K562 (cell line): Measurements from ENCODE around the gene BCAN. TPM values are rescaled to one million over a fixed set of nuclear protein-coding genes. Genes with fewer than 3 reads are reported as not detected.
A peak's percentile ranks its signal among the peaks of the same experiment; 100 is the strongest.

Experiments
- BACH1 ChIP-seq: fragments of 200-800 bp; sonication (Bioruptor generic); IDR thresholded peaks from 2 replicates; pipeline ENCODE4 v1.6.1; 2016; ENCODE audit warnings: missing genetic modification characterization, missing compliant biosample characterization
- BRD9 ChIP-seq: fragments of 450-650 bp; IDR thresholded peaks from 2 replicates; pipeline ENCODE4 v1.6.1; 2018; ENCODE audit warnings: low read depth; ENCODE audit not compliant: partially characterized antibody
- DNMT1 ChIP-seq: fragments of 450-650 bp; IDR thresholded peaks from 2 replicates; pipeline ENCODE4 v1.6.1; 2016; ENCODE audit warnings: antibody characterized with exemption, mild to moderate bottlenecking
- EGR1 ChIP-seq: fragments of 450-650 bp; conservative IDR thresholded peaks from 2 replicates; pipeline ENCODE4 v1.6.1; 2017; ENCODE audit warnings: mild to moderate bottlenecking
- ELF1 ChIP-seq: fragments of 200-800 bp; sonication (Bioruptor generic); IDR thresholded peaks from 2 replicates; pipeline ENCODE4 v1.6.1; 2016; ENCODE audit warnings: missing genetic modification characterization, missing compliant biosample characterization
- ERF ChIP-seq: fragments of 450-650 bp; formaldehyde crosslinking; IDR thresholded peaks from 2 replicates; pipeline ENCODE4 v1.4.0; 2020; ENCODE audit warnings: mild to moderate bottlenecking, mixed read lengths
- ZNF23 ChIP-seq: fragments of 250-450 bp; sonication (Bioruptor Pico); IDR thresholded peaks from 2 replicates; pipeline ENCODE4 v1.4.0; 2020; ENCODE audit warnings: mild to moderate bottlenecking
- ZNF589 ChIP-seq: fragments of 200-800 bp; sonication (Bioruptor generic); IDR thresholded peaks from 2 replicates; pipeline ENCODE4 v1.6.1; 2016; ENCODE audit warnings: low read depth, missing genetic modification characterization, missing compliant biosample characterization
- polyA plus RNA-seq, 8 experiments: library from polyadenylated mRNA; depleted of rRNA in 4 of 8; stranded (reverse) in 5 of 8; unstranded in 3 of 8; fragments of >200 nt; fragmentation: Nextera tagmentation in 2 of 8; fragmentation: Illumina TruSeq in 1 of 8; extraction: Ambion mirVana in 2 of 8; extraction: Trizol in 1 of 8; gene quantifications; 2 replicates each; pipeline versions ENCODE4 v1.2.1 to v1.2.3, GENCODE V29; 2011 to 2014; ENCODE audit warnings: inconsistent platforms in 1 of 8, missing spikeins in 1 of 8
- total RNA-seq, 7 experiments: library from RNA; depleted of rRNA in 6 of 7; stranded (reverse); fragments of >200 nt in 6 of 7; fragmentation: Illumina TruSeq in 2 of 7; extraction: Trizol in 2 of 7; gene quantifications; 2 replicates each; pipeline versions ENCODE4 v1.2.1 to v1.2.3, GENCODE V29; 2011 to 2021; ENCODE audit warnings: low replicate concordance in 1 of 7
- TF ChIP-seq, protein P1 (sequence below), 2 experiments: fragments of 450-650 bp in 1 of 2; sonication (generic) in 1 of 2; formaldehyde crosslinking in 1 of 2; IDR thresholded peaks; 2 replicates each; pipeline versions ENCODE4 v1.7.1 to v1.9.0; 2016 to 2022; ENCODE audit warnings: inconsistent platforms in 1 of 2, mild to moderate bottlenecking in 1 of 2, missing genetic modification reagents in 1 of 2
- TF ChIP-seq, protein P2 (sequence below): fragments of 250-450 bp; sonication (Bioruptor Pico); IDR thresholded peaks from 2 replicates; pipeline ENCODE4 v1.5.0; 2021
- TF ChIP-seq, protein P3 (sequence below): fragments of 250-450 bp; sonication (Bioruptor Pico); IDR thresholded peaks from 2 replicates; pipeline ENCODE4 v1.8.0; 2021; ENCODE audit warnings: moderate library complexity, mild to moderate bottlenecking, inconsistent platforms
- TF ChIP-seq, protein P4 (sequence below): fragments of 450-650 bp; IDR thresholded peaks from 2 replicates; pipeline ENCODE4 v1.6.1; 2016; ENCODE audit warnings: mild to moderate bottlenecking

BCAN gene
- total and polyA plus RNA-seq, 9 of the 15 experiments (the other 6 are each of a cell fraction or from before 2014, with no cell fraction given) = 0.04 to 0.33 (median 0.14) TPM; not detected in 5

DNA sequence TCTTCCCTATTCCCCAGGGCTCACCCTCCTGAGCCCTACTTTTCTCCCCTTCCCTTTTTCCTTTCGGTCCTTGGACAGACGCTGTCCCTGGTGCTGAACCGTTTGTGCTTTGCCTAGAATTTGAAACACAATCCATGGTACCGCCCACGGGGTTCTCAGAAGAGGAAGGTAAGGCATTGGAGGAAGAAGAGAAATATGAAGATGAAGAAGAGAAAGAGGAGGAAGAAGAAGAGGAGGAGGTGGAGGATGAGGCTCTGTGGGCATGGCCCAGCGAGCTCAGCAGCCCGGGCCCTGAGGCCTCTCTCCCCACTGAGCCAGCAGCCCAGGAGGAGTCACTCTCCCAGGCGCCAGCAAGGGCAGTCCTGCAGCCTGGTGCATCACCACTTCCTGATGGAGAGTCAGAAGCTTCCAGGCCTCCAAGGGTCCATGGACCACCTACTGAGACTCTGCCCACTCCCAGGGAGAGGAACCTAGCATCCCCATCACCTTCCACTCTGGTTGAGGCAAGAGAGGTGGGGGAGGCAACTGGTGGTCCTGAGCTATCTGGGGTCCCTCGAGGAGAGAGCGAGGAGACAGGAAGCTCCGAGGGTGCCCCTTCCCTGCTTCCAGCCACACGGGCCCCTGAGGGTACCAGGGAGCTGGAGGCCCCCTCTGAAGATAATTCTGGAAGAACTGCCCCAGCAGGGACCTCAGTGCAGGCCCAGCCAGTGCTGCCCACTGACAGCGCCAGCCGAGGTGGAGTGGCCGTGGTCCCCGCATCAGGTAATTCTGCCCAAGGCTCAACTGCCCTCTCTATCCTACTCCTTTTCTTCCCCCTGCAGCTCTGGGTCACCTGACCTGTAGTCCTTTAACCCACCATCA lies 10.4 kb downstream of the BCAN start (continued):
- TF ChIP-seq, protein P1, sequence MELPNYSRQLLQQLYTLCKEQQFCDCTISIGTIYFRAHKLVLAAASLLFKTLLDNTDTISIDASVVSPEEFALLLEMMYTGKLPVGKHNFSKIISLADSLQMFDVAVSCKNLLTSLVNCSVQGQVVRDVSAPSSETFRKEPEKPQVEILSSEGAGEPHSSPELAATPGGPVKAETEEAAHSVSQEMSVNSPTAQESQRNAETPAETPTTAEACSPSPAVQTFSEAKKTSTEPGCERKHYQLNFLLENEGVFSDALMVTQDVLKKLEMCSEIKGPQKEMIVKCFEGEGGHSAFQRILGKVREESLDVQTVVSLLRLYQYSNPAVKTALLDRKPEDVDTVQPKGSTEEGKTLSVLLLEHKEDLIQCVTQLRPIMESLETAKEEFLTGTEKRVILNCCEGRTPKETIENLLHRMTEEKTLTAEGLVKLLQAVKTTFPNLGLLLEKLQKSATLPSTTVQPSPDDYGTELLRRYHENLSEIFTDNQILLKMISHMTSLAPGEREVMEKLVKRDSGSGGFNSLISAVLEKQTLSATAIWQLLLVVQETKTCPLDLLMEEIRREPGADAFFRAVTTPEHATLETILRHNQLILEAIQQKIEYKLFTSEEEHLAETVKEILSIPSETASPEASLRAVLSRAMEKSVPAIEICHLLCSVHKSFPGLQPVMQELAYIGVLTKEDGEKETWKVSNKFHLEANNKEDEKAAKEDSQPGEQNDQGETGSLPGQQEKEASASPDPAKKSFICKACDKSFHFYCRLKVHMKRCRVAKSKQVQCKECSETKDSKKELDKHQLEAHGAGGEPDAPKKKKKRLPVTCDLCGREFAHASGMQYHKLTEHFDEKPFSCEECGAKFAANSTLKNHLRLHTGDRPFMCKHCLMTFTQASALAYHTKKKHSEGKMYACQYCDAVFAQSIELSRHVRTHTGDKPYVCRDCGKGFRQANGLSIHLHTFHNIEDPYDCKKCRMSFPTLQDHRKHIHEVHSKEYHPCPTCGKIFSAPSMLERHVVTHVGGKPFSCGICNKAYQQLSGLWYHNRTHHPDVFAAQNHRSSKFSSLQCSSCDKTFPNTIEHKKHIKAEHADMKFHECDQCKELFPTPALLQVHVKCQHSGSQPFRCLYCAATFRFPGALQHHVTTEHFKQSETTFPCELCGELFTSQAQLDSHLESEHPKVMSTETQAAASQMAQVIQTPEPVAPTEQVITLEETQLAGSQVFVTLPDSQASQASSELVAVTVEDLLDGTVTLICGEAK (IDR thresholded peaks at IDR 0.05) = no peak
- TF ChIP-seq, protein P1 (CRISPR knock-in tag; IDR thresholded peaks at IDR 0.05) = no peak
- TF ChIP-seq DNMT1 (no peak), ZNF23 (no peak), BACH1 (tag) (no peak), ERF (CRISPR knock-in tag) (no peak), BRD9 (no peak), ELF1 (tag) (no peak), ZNF589 (CRISPR knock-in tag) (no peak), EGR1 (peak; percentile 59)
- TF ChIP-seq, protein P2, sequence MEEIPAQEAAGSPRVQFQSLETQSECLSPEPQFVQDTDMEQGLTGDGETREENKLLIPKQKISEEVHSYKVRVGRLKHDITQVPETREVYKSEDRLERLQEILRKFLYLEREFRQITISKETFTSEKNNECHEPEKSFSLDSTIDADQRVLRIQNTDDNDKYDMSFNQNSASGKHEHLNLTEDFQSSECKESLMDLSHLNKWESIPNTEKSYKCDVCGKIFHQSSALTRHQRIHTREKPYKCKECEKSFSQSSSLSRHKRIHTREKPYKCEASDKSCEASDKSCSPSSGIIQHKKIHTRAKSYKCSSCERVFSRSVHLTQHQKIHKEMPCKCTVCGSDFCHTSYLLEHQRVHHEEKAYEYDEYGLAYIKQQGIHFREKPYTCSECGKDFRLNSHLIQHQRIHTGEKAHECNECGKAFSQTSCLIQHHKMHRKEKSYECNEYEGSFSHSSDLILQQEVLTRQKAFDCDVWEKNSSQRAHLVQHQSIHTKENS (CRISPR knock-in tag) = no peak
- TF ChIP-seq, protein P3, sequence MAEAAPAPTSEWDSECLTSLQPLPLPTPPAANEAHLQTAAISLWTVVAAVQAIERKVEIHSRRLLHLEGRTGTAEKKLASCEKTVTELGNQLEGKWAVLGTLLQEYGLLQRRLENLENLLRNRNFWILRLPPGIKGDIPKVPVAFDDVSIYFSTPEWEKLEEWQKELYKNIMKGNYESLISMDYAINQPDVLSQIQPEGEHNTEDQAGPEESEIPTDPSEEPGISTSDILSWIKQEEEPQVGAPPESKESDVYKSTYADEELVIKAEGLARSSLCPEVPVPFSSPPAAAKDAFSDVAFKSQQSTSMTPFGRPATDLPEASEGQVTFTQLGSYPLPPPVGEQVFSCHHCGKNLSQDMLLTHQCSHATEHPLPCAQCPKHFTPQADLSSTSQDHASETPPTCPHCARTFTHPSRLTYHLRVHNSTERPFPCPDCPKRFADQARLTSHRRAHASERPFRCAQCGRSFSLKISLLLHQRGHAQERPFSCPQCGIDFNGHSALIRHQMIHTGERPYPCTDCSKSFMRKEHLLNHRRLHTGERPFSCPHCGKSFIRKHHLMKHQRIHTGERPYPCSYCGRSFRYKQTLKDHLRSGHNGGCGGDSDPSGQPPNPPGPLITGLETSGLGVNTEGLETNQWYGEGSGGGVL (CRISPR knock-in tag) = no peak
- TF ChIP-seq, protein P4, sequence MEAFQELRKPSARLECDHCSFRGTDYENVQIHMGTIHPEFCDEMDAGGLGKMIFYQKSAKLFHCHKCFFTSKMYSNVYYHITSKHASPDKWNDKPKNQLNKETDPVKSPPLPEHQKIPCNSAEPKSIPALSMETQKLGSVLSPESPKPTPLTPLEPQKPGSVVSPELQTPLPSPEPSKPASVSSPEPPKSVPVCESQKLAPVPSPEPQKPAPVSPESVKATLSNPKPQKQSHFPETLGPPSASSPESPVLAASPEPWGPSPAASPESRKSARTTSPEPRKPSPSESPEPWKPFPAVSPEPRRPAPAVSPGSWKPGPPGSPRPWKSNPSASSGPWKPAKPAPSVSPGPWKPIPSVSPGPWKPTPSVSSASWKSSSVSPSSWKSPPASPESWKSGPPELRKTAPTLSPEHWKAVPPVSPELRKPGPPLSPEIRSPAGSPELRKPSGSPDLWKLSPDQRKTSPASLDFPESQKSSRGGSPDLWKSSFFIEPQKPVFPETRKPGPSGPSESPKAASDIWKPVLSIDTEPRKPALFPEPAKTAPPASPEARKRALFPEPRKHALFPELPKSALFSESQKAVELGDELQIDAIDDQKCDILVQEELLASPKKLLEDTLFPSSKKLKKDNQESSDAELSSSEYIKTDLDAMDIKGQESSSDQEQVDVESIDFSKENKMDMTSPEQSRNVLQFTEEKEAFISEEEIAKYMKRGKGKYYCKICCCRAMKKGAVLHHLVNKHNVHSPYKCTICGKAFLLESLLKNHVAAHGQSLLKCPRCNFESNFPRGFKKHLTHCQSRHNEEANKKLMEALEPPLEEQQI = no peak
